ENCODE measurements around the gene ARHGEF26. TPM values are rescaled to one million over a fixed set of nuclear protein-coding genes. Genes with fewer than 3 reads are reported as not detected.

Gene ARHGEF26
- total RNA-seq, 1 experiment from 2014 or later = 7.2 TPM

- no peak for DNase-seq (ENCODE audit: low read depth, low spot score)
- Histone ChIP-seq H3K9me3 (ENCODE audit: control insufficient read depth in 1 of 2, insufficient read depth in 1 of 2, low read depth in 1 of 2, low read length in 2 of 2) (no peaks in the 10 kb centered on the region), H3K4me3 (replicated peaks in 1 of 2; ENCODE audit: low read depth in 1 of 2, low read length in 2 of 2) (no peak overlapping the region), H4K20me1 (ENCODE audit: insufficient read depth) (no peaks in the 10 kb centered on the region), H3K27ac (ENCODE audit: low read depth, low read length) (no peak overlapping the region), H3K36me3 (ENCODE audit: control insufficient read depth in 1 of 2, insufficient read depth in 2 of 2, low read length in 2 of 2) (no peaks in the 10 kb centered on the region; a peak in 1 of 4 replicates), H3K4me1 (ENCODE audit: control insufficient read depth in 1 of 2, insufficient read depth in 2 of 2, low read length in 2 of 2) (0 out of 4 replicates have a peak, but pooled peaks cover 0 to 5% of the 10 kb centered on the region in 2 experiments), H3K4me2 (ENCODE audit: low read length) (no peak overlapping the region), H2AFZ (ENCODE audit: low read depth, low read length, poor library complexity, severe bottlenecking) (no peak overlapping the region), H3K9me2 (ENCODE audit: insufficient read depth) (no peaks in the 10 kb centered on the region), H3K27me3 (ENCODE audit: insufficient read depth, low read length) (no peaks in the 10 kb centered on the region), H3K79me2 (ENCODE audit: insufficient read depth, low read length) (no peaks in the 10 kb centered on the region), H3K9ac (ENCODE audit: low read length) (no peak overlapping the region)
- ATAC-seq = no peak
- ChIA-PET CTCF (no interaction called here), POLR2A (no interaction called here), RAD21 (ENCODE audit: low non-redundant PET in 1 of 2, low total read pairs in 2 of 2, uncharacterized antibody in 2 of 2, unreplicated experiment in 2 of 2) (no interaction called here)
- BruUV-seq (replicated peaks) = no TSS peak
- no peak for TF ChIP-seq ELF1 (IDR thresholded peaks at IDR 0.05; ENCODE audit: borderline replicate concordance, low read depth)
- TF ChIP-seq CEBPB (IDR thresholded peaks at IDR 0.05; ENCODE audit: low read depth) = no peak
- no peak for TF ChIP-seq SP1 (IDR thresholded peaks at IDR 0.05; ENCODE audit: low read depth)
- TF ChIP-seq MAX (IDR thresholded peaks at IDR 0.05) = no peak
- no peak for TF ChIP-seq ATF3 (IDR thresholded peaks at IDR 0.05)
- no peak for TF ChIP-seq YY1 (IDR thresholded peaks at IDR 0.05; ENCODE audit: extremely low read depth, insufficient replicate concordance, low read depth, low read length)
- TF ChIP-seq POLR2AphosphoS5 (IDR thresholded peaks at IDR 0.05; ENCODE audit: low read depth, low read length) = no peak
- intact Hi-C loops (cut with micrococcal nuclease) = no loop called here
Measured at GRCh38 chr3:154209499-154209898, 88.3 kb downstream of the ARHGEF26 start.

GRCh38 chr3:154210986-154211385, 89.8 kb downstream of the ARHGEF26 start:
- H3K9me3 ChIP-seq (ENCODE audit: control insufficient read depth in 1 of 2, insufficient read depth in 1 of 2, low read depth in 1 of 2, low read length in 2 of 2) = no peaks in the 10 kb centered on the region
- CTCF ChIA-PET = no interaction called here
- no peaks in the 10 kb centered on the region for H3K27me3 ChIP-seq (ENCODE audit: insufficient read depth, low read length)
- no peaks in the 10 kb centered on the region for H4K20me1 ChIP-seq (ENCODE audit: insufficient read depth)
- no peak for DNase-seq (ENCODE audit: low read depth, low spot score)
- no peak overlapping the region for H3K4me3 ChIP-seq (replicated peaks in 1 of 2; ENCODE audit: low read depth in 1 of 2, low read length in 2 of 2)
- RAD21 ChIA-PET (ENCODE audit: low non-redundant PET in 1 of 2, low total read pairs in 2 of 2, uncharacterized antibody in 2 of 2, unreplicated experiment in 2 of 2) = no interaction called here
- TF ChIP-seq ATF3 (IDR thresholded peaks at IDR 0.05) (no peak), JUND (IDR thresholded peaks at IDR 0.05) (no peak), POLR2A (IDR thresholded peaks at IDR 0.05; ENCODE audit: borderline replicate concordance, extremely low read depth, insufficient read depth, insufficient read length) (no peak), ZBTB33 (IDR thresholded peaks at IDR 0.05; ENCODE audit: extremely low read depth, insufficient replicate concordance, low read length) (no peak), ZFX (IDR thresholded peaks at IDR 0.05) (no peak), SP1 (IDR thresholded peaks at IDR 0.05; ENCODE audit: low read depth) (no peak), YY1 (IDR thresholded peaks at IDR 0.05; ENCODE audit: extremely low read depth, insufficient replicate concordance, low read depth, low read length) (no peak), CBX3 (IDR thresholded peaks at IDR 0.05; ENCODE audit: low read depth) (no peak), TCF7L2 (IDR thresholded peaks at IDR 0.05; ENCODE audit: borderline replicate concordance, extremely low read depth, insufficient read depth, insufficient read length) (no peak), EGR1 (IDR thresholded peaks at IDR 0.05; ENCODE audit: low read depth) (no peak), CEBPB (IDR thresholded peaks at IDR 0.05; ENCODE audit: low read depth) (no peak), MAX (IDR thresholded peaks at IDR 0.05) (no peak), SRF (IDR thresholded peaks at IDR 0.05; ENCODE audit: low read depth) (no peak), CTCF (IDR thresholded peaks at IDR 0.05 in 2 of 3, conservative IDR thresholded peaks at IDR 0.05 in 1 of 3; ENCODE audit: borderline replicate concordance in 1 of 3, insufficient read depth in 1 of 3, low read depth in 2 of 3, low read length in 2 of 3) (no peak)
- intact Hi-C loops (cut with micrococcal nuclease) = no loop called here
- no peaks in the 10 kb centered on the region; a peak in 1 of 4 replicates for H3K36me3 ChIP-seq (ENCODE audit: control insufficient read depth in 1 of 2, insufficient read depth in 2 of 2, low read length in 2 of 2)
- POLR2A ChIA-PET = no interaction called here
- no peak overlapping the region for H3K9ac ChIP-seq (ENCODE audit: low read length)
- BruUV-seq (replicated peaks) = no TSS peak
- H3K79me2 ChIP-seq (ENCODE audit: insufficient read depth, low read length) = no peaks in the 10 kb centered on the region
- no peak for ATAC-seq
- no peak overlapping the region for H2AFZ ChIP-seq (ENCODE audit: low read depth, low read length, poor library complexity, severe bottlenecking)
- no peak overlapping the region for H3K27ac ChIP-seq (ENCODE audit: low read depth, low read length)
- 0 out of 4 replicates have a peak, but pooled peaks cover 0 to 5% of the 10 kb centered on the region in 2 experiments for H3K4me1 ChIP-seq (ENCODE audit: control insufficient read depth in 1 of 2, insufficient read depth in 2 of 2, low read length in 2 of 2)
- no peak overlapping the region for H3K4me2 ChIP-seq (ENCODE audit: low read length)
- H3K9me2 ChIP-seq (ENCODE audit: insufficient read depth) = no peaks in the 10 kb centered on the region

All from HCT116 (cell line).